Suppressor macrophage treated with lipopolysaccharide for 1 hour (primary cell): ENCODE data around the gene BFAR.
"Not testable (repeated sequence)": the region's sequence is repeated elsewhere in the genome, so short reads cannot be mapped to it uniquely, and the experiment has no call there.

Experiments
- DNase-seq, 3 donors: peaks; one replicate each; pipeline ENCODE4 v3.0.0-alpha.2; 2020 to 2022

BFAR gene

GRCh38 chr16:14701859-14702258 is 69.1 kb downstream of the BFAR start:
- not testable (repeated sequence) for DNase-seq

DNA sequence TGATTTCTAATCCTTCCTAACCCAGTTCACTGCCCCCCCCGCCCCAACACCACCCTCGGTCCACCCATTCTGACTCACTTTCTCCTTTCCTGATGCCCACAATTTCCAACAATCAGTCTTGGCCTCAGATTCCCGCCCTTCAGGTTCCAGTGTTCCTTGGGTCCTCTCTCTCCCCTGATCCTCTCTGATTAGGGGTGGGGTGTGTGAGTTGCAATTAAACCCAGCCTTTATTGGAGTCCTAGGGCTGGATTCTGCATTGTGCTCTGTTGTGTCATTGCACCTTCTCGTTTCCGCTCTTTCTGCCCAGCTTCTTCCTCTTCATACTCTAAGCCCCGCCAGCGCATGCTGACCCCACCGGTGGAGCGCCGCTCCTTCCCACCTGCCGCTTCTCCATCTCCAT is 69.9 kb downstream of the BFAR start:
- DNase-seq, result not testable (repeated sequence)

DNA sequence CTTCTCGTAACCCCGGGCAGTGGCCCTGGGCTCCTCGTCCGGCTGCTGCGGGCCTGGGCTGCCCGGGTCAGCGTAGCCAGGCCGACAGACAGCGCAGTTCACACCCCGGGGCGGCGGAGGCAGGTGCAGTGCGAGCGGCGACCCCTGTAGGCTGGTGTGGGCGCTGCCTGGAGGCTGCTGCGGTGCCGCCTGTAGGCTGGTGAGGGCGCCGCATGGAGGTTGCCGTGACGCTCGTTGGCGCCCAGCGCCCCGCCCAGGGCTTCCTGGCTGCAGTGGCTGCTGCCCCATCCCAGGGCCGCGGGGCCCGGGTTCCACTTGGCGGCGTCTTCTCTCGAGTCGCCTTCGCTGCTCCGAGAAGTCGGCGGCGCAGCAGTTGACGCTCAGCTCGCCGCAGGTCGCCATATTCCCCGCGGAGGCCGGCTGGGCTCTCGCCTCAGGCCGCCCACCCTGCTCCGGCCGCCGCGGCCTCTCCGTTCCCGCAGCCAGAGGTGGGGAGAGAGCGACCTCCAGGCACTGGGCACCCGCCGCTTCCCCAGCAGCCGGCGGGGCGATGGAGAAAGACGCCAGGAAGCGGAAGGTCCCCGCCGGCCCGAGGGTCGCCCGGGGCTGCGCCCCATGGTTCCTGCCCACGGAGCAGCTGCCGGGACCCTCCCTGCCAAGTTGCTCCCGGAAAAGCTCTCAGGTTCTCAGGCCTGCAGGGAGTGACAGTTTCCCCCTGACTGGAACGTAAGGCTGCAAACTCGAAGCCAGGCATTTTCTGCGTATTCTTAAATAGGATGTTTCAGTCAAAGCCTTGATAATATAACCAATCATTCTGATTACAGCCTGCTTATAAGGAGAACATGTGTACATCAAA is 70.6 kb downstream of the BFAR start, which contains the start of gene NPIPA3:
NPIPA3 (plus strand) TSS at position 256 of the 856 bp plus-strand sequence. CDS start 5,533 bp downstream, outside the sequence.
- not testable (repeated sequence) for DNase-seq
